Measurements from ENCODE around the gene TSPAN31.

TSPAN31 gene

GRCh38 chr12:57795354-57795753, 50.5 kb downstream of the TSPAN31 start:
- TF ChIP-seq CTBP1 (IDR thresholded peaks at IDR 0.05; ENCODE audit: borderline replicate concordance) (no peak), LEF1 (IDR thresholded peaks at IDR 0.05; ENCODE audit: borderline replicate concordance) (no peak)
- no peak for DNase-seq (ENCODE audit: extremely low spot score)
- POLR2A ChIA-PET, result no interaction called here
- CTCF ChIA-PET, result no interaction called here

GRCh38 chr12:57796996-57797395, 52.2 kb downstream of the TSPAN31 start:
- DNase-seq (ENCODE audit: extremely low spot score), result no peak
- CTCF ChIA-PET, result no interaction called here
- POLR2A ChIA-PET, result interaction anchor here (0.5 to 1.2 kb wide), 2 partner anchors 14 to 19 kb away, joined by 3 to 5 read pairs; no protein-coding TSS in a partner anchor

GRCh38 chr12:57797933-57798332, 53.1 kb downstream of the TSPAN31 start:
- ChIA-PET CTCF (no interaction called here), POLR2A (interaction anchor here (1.2 to 1.3 kb wide), 2 partner anchors 15 to 26 kb away, joined by 5 read pairs; partner anchors contain the start of genes EEF1AKMT3 and METTL1)
- TF ChIP-seq ZNF384 (IDR thresholded peaks at IDR 0.05) (no peak), FOXA1 (IDR thresholded peaks at IDR 0.05) (no peak), SUZ12 (IDR thresholded peaks at IDR 0.05) (no peak), PKNOX1 (IDR thresholded peaks at IDR 0.05) (no peak), FOXK2 (IDR thresholded peaks at IDR 0.05) (no peak), L3MBTL2 (conservative IDR thresholded peaks at IDR 0.05) (no peak), LEF1 (IDR thresholded peaks at IDR 0.05; ENCODE audit: borderline replicate concordance) (no peak), BHLHE40 (IDR thresholded peaks at IDR 0.05; ENCODE audit: borderline replicate concordance) (no peak), FOXM1 (IDR thresholded peaks at IDR 0.05; ENCODE audit: borderline replicate concordance) (no peak), CTBP1 (IDR thresholded peaks at IDR 0.05; ENCODE audit: borderline replicate concordance) (no peak), SP1 (IDR thresholded peaks at IDR 0.05) (no peak), ELF4 (IDR thresholded peaks at IDR 0.05) (no peak), HDGF (IDR thresholded peaks at IDR 0.05; ENCODE audit: borderline replicate concordance) (no peak), NFRKB (IDR thresholded peaks at IDR 0.05) (no peak)

More at GRCh38 chr12:57796996-57797395, 52.2 kb downstream of the TSPAN31 start:
- no peak for TF ChIP-seq ZNF384 (IDR thresholded peaks at IDR 0.05)
- TF ChIP-seq CTBP1 (IDR thresholded peaks at IDR 0.05; ENCODE audit: borderline replicate concordance), result no peak
- TF ChIP-seq PKNOX1 (IDR thresholded peaks at IDR 0.05), result no peak
- no peak for TF ChIP-seq BHLHE40 (IDR thresholded peaks at IDR 0.05; ENCODE audit: borderline replicate concordance)
- TF ChIP-seq L3MBTL2 (conservative IDR thresholded peaks at IDR 0.05), result no peak
- no peak for TF ChIP-seq TARDBP (IDR thresholded peaks at IDR 0.05)

More at GRCh38 chr12:57797933-57798332, 53.1 kb downstream of the TSPAN31 start:
- DNase-seq (ENCODE audit: extremely low spot score), result no peak
